ENCODE measurements around the gene PRKAA2.
"Not testable (repeated sequence)": the region's sequence is repeated elsewhere in the genome, so short reads cannot be mapped to it uniquely, and the experiment has no call there.

PRKAA2 gene

GRCh38 chr1:56644919-56645676 is at the start of gene PRKAA2:
Gene PRKAA2 (plus strand): TSS chr1:56645314. CDS start chr1:56645388, 74 bp downstream.
- DNase-seq (ENCODE audit: low read depth in 2 of 2) = no peak

- not testable (repeated sequence) for DNase-seq (ENCODE audit: low read depth in 2 of 2)
These were observed 49.5 kb upstream of the PRKAA2 start for GRCh38 chr1:56595397-56596191.

- DNase-seq (ENCODE audit: low read depth in 2 of 2) = not testable (repeated sequence)
These were observed 35.0 kb upstream of the PRKAA2 start for GRCh38 chr1:56610097-56610496.

- not testable (repeated sequence) for DNase-seq (ENCODE audit: low read depth in 2 of 2)
These were observed 34.3 kb upstream of the PRKAA2 start for GRCh38 chr1:56610770-56611169.

- peak in 1 of 2 experiments; percentile 13 for DNase-seq (ENCODE audit: low read depth in 2 of 2)
These were observed 28.0 kb upstream of the PRKAA2 start for GRCh38 chr1:56617141-56617540.

GRCh38 chr1:56625819-56626440 is 19.2 kb upstream of the PRKAA2 start:
- DNase-seq (ENCODE audit: low read depth in 2 of 2) = no peak

GRCh38 chr1:56626546-56626945 is 18.6 kb upstream of the PRKAA2 start:
- DNase-seq (ENCODE audit: low read depth in 2 of 2) = peak; percentile 38 to 52

GRCh38 chr1:56627019-56627635 is 18.0 kb upstream of the PRKAA2 start:
- peak in 1 of 2 experiments; percentile 18 for DNase-seq (ENCODE audit: low read depth in 2 of 2)

- DNase-seq (ENCODE audit: low read depth in 2 of 2) = no peak
These were observed 17.5 kb upstream of the PRKAA2 start for GRCh38 chr1:56627636-56628039.

GRCh38 chr1:56630786-56631185 is 14.3 kb upstream of the PRKAA2 start:
- DNase-seq (ENCODE audit: low read depth in 2 of 2) = no peak

- DNase-seq (ENCODE audit: low read depth in 2 of 2) = no peak
These were observed 13.2 kb upstream of the PRKAA2 start for GRCh38 chr1:56631901-56632300.

- DNase-seq (ENCODE audit: low read depth in 2 of 2) = no peak
These were observed 10.1 kb upstream of the PRKAA2 start for GRCh38 chr1:56634981-56635380.

GRCh38 chr1:56638248-56638647 is 6.9 kb upstream of the PRKAA2 start:
- DNase-seq (ENCODE audit: low read depth in 2 of 2) = no peak

GRCh38 chr1:56639211-56639610 is 5.9 kb upstream of the PRKAA2 start:
- DNase-seq (ENCODE audit: low read depth in 2 of 2) = no peak

GRCh38 chr1:56643661-56644060 is 1.5 kb upstream of the PRKAA2 start:
- no peak for DNase-seq (ENCODE audit: low read depth in 2 of 2)

- DNase-seq (ENCODE audit: low read depth in 2 of 2) = no peak
These were observed 823 bp upstream of the PRKAA2 start for GRCh38 chr1:56644064-56644918.

GRCh38 chr1:56645677-56646305 is 677 bp downstream of the PRKAA2 start:
- DNase-seq (ENCODE audit: low read depth in 2 of 2) = no peak

- no peak for DNase-seq (ENCODE audit: low read depth in 2 of 2)
These were observed 1.5 kb downstream of the PRKAA2 start for GRCh38 chr1:56646611-56647010.

- no peak for DNase-seq (ENCODE audit: low read depth in 2 of 2)
These were observed 2.0 kb downstream of the PRKAA2 start for GRCh38 chr1:56647106-56647505.

- no peak for DNase-seq (ENCODE audit: low read depth in 2 of 2)
These were observed 3.4 kb downstream of the PRKAA2 start for GRCh38 chr1:56648546-56648945.

Data from fibroblast of skin of left biceps (primary cell).